Breast epithelium (tissue), 4 donors: ENCODE measurements around the gene CACNA2D3. TPM values are rescaled to one million over a fixed set of nuclear protein-coding genes. Genes with fewer than 3 reads are reported as not detected.

Source experiments
- DNase-seq, 2 donors: peaks; one replicate each; pipeline ENCODE4 v3.0.0-alpha.2; 2019; ENCODE audit warnings: low spot score in 2 of 2
- H3K27ac ChIP-seq, 2 donors: fragments of 200-600 bp; sonication (generic) in 1 of 2; one replicate each; pipeline ENCODE4 v1.5.1; 2016 to 2019; ENCODE audit warnings: mild to moderate bottlenecking in 1 of 2
- H3K27me3 ChIP-seq, 2 donors: fragments of 200-600 bp; sonication (generic) in 1 of 2; one replicate each; pipeline versions ENCODE4 v1.5.1 to v1.6.0; 2017 to 2019; ENCODE audit warnings: control low read depth in 1 of 2, mild to moderate bottlenecking in 1 of 2
- H3K36me3 ChIP-seq: fragments of 200-600 bp; one replicate; pipeline ENCODE4 v1.5.1; 2019
- H3K4me1 ChIP-seq, 2 donors: fragments of 200-600 bp; sonication (generic); one replicate each; pipeline ENCODE4 v1.5.1; 2016 to 2019; ENCODE audit warnings: control low read depth in 1 of 2
- H3K4me3 ChIP-seq, 3 donors: fragments of 200-600 bp; sonication (generic); 1 replicate in 2 of 3; 2 replicates in 1 of 3; pipeline ENCODE4 v1.5.1; 2016 to 2019; ENCODE audit warnings: mild to moderate bottlenecking in 3 of 3, moderate library complexity in 2 of 3
- H3K9me3 ChIP-seq, 2 donors: fragments of 200-600 bp; sonication (generic) in 1 of 2; one replicate each; pipeline ENCODE4 v1.5.1; 2016 to 2019; ENCODE audit warnings: control low read depth in 1 of 2
- CTCF ChIP-seq, 3 donors: fragments of 450-650 bp; IDR thresholded peaks; one replicate each; pipeline ENCODE4 v1.5.1; 2016 to 2017; ENCODE audit warnings: antibody characterized with exemption in 3 of 3, mild to moderate bottlenecking in 3 of 3, moderate library complexity in 3 of 3
- POLR2A ChIP-seq: fragments of 450-650 bp; IDR thresholded peaks from one replicate; pipeline ENCODE4 v1.6.1; 2016; ENCODE audit warnings: antibody characterized with exemption, mild to moderate bottlenecking, moderate library complexity
- POLR2AphosphoS5 ChIP-seq, 3 donors: sonication (generic); formaldehyde crosslinking; IDR thresholded peaks; one replicate each; pipeline ENCODE4 v1.6.1; 2017; ENCODE audit warnings: antibody characterized with exemption in 3 of 3
- intact Hi-C: fragments of 100-400 bp; cut with DNase I; formaldehyde crosslinking; loops from one replicate; pipeline ENCODE4 v1.15.1; 2023; ENCODE audit warnings: low total_unique reads
- total RNA-seq, 3 donors: library from RNA; depleted of rRNA; stranded (reverse); fragments of >200 nt; gene quantifications; one replicate each; pipeline ENCODE4 v1.1.0, GENCODE V29; 2016

The CACNA2D3 gene
- total RNA-seq, 3 donors from 2014 or later, result 0.59 to 3.4 (median 2.3) TPM

GRCh38 chr3:54988838-54989630, 866.7 kb downstream of the CACNA2D3 start:
- no peaks in the 10 kb centered on the region for H3K36me3 ChIP-seq
- H3K27ac ChIP-seq, result no peak overlapping the region
- H3K4me3 ChIP-seq, result no peak overlapping the region
- TF ChIP-seq POLR2A (no peak), POLR2AphosphoS5 (IDR thresholded peaks at IDR 0.05) (no peak), CTCF (IDR thresholded peaks at IDR 0.05) (no peak)
- intact Hi-C loops, result no loop called here
- no peaks in the 10 kb centered on the region for H3K9me3 ChIP-seq
- no peaks in the 10 kb centered on the region for H3K27me3 ChIP-seq
- no peaks in the 10 kb centered on the region for H3K4me1 ChIP-seq
- no peak for DNase-seq

- H3K27me3 ChIP-seq, result no peaks in the 10 kb centered on the region
- no peak overlapping the region for H3K27ac ChIP-seq
Measured at GRCh38 chr3:54994111-54994513, 871.8 kb downstream of the CACNA2D3 start.

GRCh38 chr3:54999159-54999558, 876.8 kb downstream of the CACNA2D3 start:
- Histone ChIP-seq H3K4me3 (no peak overlapping the region), H3K4me1 (no peaks in the 10 kb centered on the region), H3K27ac (no peak overlapping the region), H3K36me3 (no peaks in the 10 kb centered on the region), H3K27me3 (no peaks in the 10 kb centered on the region), H3K9me3 (no peaks in the 10 kb centered on the region)
- no peak for TF ChIP-seq POLR2A
- no peak for TF ChIP-seq POLR2AphosphoS5 (IDR thresholded peaks at IDR 0.05)
- TF ChIP-seq CTCF (IDR thresholded peaks at IDR 0.05), result no peak
- DNase-seq, result no peak
- intact Hi-C loops, result no loop called here

More at GRCh38 chr3:54994111-54994513, 871.8 kb downstream of the CACNA2D3 start:
- no peaks in the 10 kb centered on the region for H3K9me3 ChIP-seq
- H3K36me3 ChIP-seq, result no peaks in the 10 kb centered on the region
- TF ChIP-seq CTCF (IDR thresholded peaks at IDR 0.05) (no peak), POLR2AphosphoS5 (IDR thresholded peaks at IDR 0.05) (no peak), POLR2A (no peak)
- intact Hi-C loops, result no loop called here
- DNase-seq, result no peak
- no peaks in the 10 kb centered on the region for H3K4me1 ChIP-seq
- H3K4me3 ChIP-seq, result no peak overlapping the region

- TF ChIP-seq POLR2A, result no peak
- TF ChIP-seq CTCF (IDR thresholded peaks at IDR 0.05), result no peak
- TF ChIP-seq POLR2AphosphoS5 (IDR thresholded peaks at IDR 0.05), result no peak
- DNase-seq, result no peak
- Histone ChIP-seq H3K27me3 (no peaks in the 10 kb centered on the region), H3K9me3 (no peaks in the 10 kb centered on the region), H3K4me3 (no peak overlapping the region), H3K36me3 (no peaks in the 10 kb centered on the region), H3K27ac (no peak overlapping the region), H3K4me1 (no peaks in the 10 kb centered on the region)
- intact Hi-C loops, result no loop called here
Measured at GRCh38 chr3:54999811-55000210, 877.5 kb downstream of the CACNA2D3 start.

GRCh38 chr3:55000546-55000945, 878.2 kb downstream of the CACNA2D3 start:
- intact Hi-C loops, result no loop called here
- no peak overlapping the region for H3K4me3 ChIP-seq
- no peak overlapping the region for H3K27ac ChIP-seq
- H3K36me3 ChIP-seq, result no peaks in the 10 kb centered on the region
- H3K4me1 ChIP-seq, result no peaks in the 10 kb centered on the region
- no peaks in the 10 kb centered on the region for H3K27me3 ChIP-seq
- TF ChIP-seq CTCF (IDR thresholded peaks at IDR 0.05), result no peak
- no peak for TF ChIP-seq POLR2A
- no peak for TF ChIP-seq POLR2AphosphoS5 (IDR thresholded peaks at IDR 0.05)
- DNase-seq, result no peak
- no peaks in the 10 kb centered on the region for H3K9me3 ChIP-seq
